IPS-18a (cell line): Measurements from ENCODE around the gene NFE2L2.

Experiments
- H3K27ac ChIP-seq: one replicate; pipeline ENCODE4 v1.5.1; 2013; ENCODE audit warnings: low read length
- H3K27me3 ChIP-seq: one replicate; pipeline ENCODE4 v1.6.1; 2013; ENCODE audit warnings: mild to moderate bottlenecking, low read length; ENCODE audit not compliant: control insufficient read depth, insufficient read depth
- H3K36me3 ChIP-seq: one replicate; pipeline ENCODE4 v1.6.1; 2013; ENCODE audit warnings: low read depth, low read length; ENCODE audit not compliant: control insufficient read depth
- H3K4me1 ChIP-seq: one replicate; pipeline ENCODE4 v1.6.1; 2013; ENCODE audit warnings: low read depth, low read length; ENCODE audit not compliant: control insufficient read depth
- H3K4me3 ChIP-seq: one replicate; pipeline ENCODE4 v1.5.1; 2013; ENCODE audit warnings: low read length
- H3K9ac ChIP-seq: one replicate; pipeline ENCODE4 v1.6.1; 2013; ENCODE audit warnings: mild to moderate bottlenecking, low read length, moderate library complexity
- H3K9me3 ChIP-seq: one replicate; pipeline ENCODE4 v1.6.1; 2013; ENCODE audit warnings: low read depth, low read length; ENCODE audit not compliant: control insufficient read depth

The NFE2L2 gene

DNA sequence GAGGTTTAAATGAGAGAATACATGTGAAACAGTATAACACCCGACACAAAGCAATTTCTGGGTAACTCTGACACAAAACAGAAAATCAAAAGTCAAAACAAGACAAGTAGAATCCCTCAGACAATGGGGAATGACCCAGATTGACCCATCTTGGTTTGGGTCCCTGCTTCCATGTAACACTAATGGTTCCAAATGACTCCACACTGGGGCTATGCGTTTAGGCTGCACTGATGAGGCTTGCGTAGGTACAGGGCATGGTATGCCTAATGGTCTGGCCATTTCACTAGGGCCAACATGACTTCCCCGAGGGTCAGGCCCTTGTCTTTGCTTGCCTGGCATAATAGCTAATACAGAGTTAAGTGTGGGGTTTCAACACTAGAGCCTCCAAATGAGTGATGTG is 27.2 kb upstream of the NFE2L2 start:
- H3K4me3 ChIP-seq = no peak overlapping the region
- H3K27ac ChIP-seq = no peak overlapping the region
- no peaks in the 10 kb centered on the region for H3K27me3 ChIP-seq
- H3K9me3 ChIP-seq = no peaks in the 10 kb centered on the region
- H3K9ac ChIP-seq = no peak overlapping the region
- H3K4me1 ChIP-seq = no peaks in the 10 kb centered on the region
- no peaks in the 10 kb centered on the region for H3K36me3 ChIP-seq

- Histone ChIP-seq H3K36me3 (no peaks in the 10 kb centered on the region), H3K4me3 (no peak overlapping the region), H3K27me3 (no peaks in the 10 kb centered on the region), H3K27ac (no peak overlapping the region), H3K9ac (no peak overlapping the region), H3K9me3 (no peaks in the 10 kb centered on the region), H3K4me1 (no peaks in the 10 kb centered on the region)
Observed at GRCh38 chr2:177289824-177290628, 25.5 kb upstream of the NFE2L2 start.

DNA sequence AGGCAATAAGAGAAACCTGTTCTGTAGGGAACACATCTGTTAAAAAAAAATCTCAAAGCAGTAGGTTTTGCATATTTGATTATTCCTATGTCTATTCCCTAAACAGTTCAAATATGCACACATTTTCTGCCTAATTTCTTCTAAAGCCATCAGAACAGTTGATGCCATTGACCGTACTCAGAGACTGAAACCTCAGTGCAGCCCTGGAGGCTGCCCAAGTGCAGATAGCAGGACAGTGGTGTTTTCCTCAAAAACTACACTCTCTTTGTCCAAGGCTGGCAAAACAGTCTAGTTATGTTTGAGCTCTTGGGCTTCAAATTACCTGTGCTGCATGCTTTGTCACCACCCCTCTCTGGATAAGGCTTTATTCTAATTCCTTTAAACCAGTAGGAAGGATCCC is 23.3 kb upstream of the NFE2L2 start:
- H3K4me1 ChIP-seq = no peaks in the 10 kb centered on the region
- H3K36me3 ChIP-seq = no peaks in the 10 kb centered on the region
- no peaks in the 10 kb centered on the region for H3K27me3 ChIP-seq
- no peaks in the 10 kb centered on the region for H3K9me3 ChIP-seq
- H3K4me3 ChIP-seq = no peak overlapping the region
- H3K27ac ChIP-seq = no peak overlapping the region
- H3K9ac ChIP-seq = no peak overlapping the region

DNA sequence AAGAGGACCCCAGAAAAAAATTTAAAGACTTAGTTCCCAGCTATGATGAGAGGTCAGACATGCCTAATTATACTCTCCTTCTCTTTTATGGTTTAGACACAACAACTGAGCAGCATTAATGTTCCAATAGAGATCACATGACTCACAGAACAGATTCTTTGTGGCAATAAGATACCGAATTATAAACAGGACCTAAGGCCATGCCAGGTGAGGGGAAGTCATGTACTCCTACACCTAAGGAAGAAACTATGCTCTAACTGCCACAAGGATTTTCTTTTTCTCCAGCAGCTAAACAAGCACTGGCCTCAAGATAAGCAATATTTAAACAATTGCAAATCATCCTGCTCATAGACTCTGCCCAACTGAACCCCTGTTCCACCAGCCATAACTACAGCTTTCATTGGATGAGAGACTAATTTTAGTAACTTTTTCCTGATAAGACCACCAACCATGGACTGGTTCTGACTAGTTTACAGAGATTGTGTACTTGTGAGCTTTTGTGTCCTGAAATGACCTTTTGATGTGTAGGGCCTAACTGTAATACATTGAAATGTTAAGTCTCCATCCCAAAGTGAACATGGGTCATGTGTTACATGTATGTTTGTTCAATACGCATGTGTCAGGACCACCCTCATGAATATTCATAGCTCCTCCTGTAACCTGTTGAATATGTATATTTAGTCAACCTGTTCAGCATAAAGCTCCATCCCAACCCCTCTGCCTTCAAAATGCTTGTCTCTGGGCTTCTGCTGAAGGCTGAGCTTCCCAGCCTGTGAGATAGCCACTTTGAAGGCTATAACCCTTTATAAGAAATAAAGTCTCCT is 21.6 kb upstream of the NFE2L2 start:
- no peak overlapping the region for H3K4me3 ChIP-seq
- no peaks in the 10 kb centered on the region for H3K9me3 ChIP-seq
- no peak overlapping the region for H3K9ac ChIP-seq
- H3K27ac ChIP-seq = no peak overlapping the region
- H3K4me1 ChIP-seq = no peaks in the 10 kb centered on the region
- no peaks in the 10 kb centered on the region for H3K36me3 ChIP-seq
- no peaks in the 10 kb centered on the region for H3K27me3 ChIP-seq

GRCh38 chr2:177284531-177284930 is 20.0 kb upstream of the NFE2L2 start:
- Histone ChIP-seq H3K4me1 (no peaks in the 10 kb centered on the region), H3K27me3 (no peaks in the 10 kb centered on the region), H3K9me3 (no peaks in the 10 kb centered on the region), H3K9ac (no peak overlapping the region), H3K4me3 (no peak overlapping the region), H3K27ac (no peak overlapping the region), H3K36me3 (no peaks in the 10 kb centered on the region)

DNA sequence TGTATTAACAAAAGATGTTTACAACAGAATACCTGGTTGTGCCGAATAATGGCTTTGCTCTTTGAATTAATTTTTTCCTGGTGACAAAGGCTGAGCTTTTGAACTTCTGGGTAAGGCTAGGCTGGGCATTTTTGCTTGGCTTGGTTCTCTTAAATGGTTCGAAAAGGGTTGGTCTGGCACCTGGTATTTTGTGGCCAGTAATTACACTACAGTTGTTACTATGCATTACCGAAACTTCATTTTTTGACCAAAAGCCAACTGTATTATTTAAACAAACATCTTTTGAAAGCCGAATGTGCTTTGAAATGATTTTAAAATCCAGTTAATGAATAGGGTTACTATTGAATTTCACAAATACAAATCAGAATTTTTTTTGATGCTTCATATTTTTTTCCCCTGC is 19.4 kb upstream of the NFE2L2 start:
- Histone ChIP-seq H3K4me1 (no peaks in the 10 kb centered on the region), H3K9ac (no peak overlapping the region), H3K36me3 (no peaks in the 10 kb centered on the region), H3K4me3 (no peak overlapping the region), H3K27me3 (no peaks in the 10 kb centered on the region), H3K9me3 (no peaks in the 10 kb centered on the region), H3K27ac (no peak overlapping the region)

DNA sequence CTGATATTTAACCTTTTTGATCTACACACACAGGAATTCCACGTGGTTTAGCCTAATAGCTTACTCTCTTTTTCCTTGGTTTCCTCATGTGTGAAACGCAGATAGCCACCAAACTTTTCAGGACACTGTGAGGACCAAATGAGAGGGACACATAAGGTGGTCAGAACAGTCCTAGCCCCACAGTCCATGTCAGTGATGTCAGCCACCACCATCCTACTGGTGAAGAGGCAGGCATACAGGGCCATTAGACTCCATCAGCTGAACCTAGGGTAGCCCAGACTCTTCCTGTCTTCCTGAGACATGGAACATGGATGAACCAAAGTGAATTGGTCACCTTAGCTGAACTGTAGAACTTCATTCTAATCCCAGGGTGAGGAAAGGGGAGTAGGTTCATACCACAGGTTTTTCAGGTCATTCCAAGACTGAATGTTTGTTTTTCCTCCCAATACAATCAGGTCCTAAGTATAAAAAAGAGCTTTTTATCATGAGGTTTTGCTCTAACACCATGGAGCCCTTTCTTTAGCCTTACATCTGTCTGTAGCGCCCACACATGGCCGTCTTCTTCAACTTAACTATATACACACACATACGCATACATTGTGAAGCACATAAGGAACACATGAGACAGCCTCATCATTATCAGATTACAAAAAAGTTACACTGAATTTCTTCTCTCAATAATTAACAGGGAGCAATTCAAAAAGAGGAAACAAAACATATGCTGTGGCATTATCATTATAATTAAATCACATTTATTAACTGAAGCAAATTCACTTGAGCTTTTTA is 18.5 kb upstream of the NFE2L2 start:
- no peak overlapping the region for H3K9ac ChIP-seq
- no peaks in the 10 kb centered on the region for H3K4me1 ChIP-seq
- no peaks in the 10 kb centered on the region for H3K27me3 ChIP-seq
- H3K4me3 ChIP-seq = no peak overlapping the region
- H3K9me3 ChIP-seq = no peaks in the 10 kb centered on the region
- no peaks in the 10 kb centered on the region for H3K36me3 ChIP-seq
- no peak overlapping the region for H3K27ac ChIP-seq

- H3K36me3 ChIP-seq = no peaks in the 10 kb centered on the region
Observed at GRCh38 chr2:177282181-177282641, 17.7 kb upstream of the NFE2L2 start.

DNA sequence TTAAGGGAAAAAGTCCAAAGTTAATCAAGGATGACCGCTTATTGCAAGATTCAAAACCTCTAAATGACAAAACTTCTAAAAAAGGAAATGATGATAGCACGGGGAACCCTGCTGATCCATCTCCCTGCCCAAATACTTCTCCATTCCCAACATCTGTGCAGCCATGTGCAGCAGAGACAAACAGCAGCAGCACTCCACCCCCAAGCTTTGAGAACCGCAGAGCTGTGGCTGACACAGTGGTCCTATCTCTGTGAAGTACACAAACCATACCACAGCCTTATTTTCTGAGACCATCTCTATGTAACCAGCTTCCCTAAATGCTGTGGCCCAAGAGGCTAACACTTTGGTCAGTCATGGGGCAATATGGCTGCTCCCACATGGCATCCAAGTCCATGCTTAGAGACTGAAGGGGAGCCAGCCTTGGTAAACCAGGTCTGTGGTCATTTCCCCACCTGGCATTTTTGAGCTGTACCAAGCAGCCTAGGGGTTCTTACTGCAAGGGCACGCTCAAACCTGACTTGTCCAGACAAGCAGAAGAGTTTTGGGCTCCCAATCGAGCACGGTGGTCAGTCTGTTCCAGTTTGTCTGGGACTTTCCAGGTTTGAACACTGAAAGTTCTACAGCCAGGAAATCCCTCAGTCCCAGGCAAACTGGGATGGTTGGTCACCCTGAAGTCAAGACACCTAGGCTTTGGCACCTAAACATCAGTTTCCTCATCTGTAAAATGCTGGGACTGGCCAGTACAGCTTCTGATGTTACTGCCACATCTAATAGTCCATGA is 17.1 kb upstream of the NFE2L2 start:
- H3K4me1 ChIP-seq = no peaks in the 10 kb centered on the region
- no peak overlapping the region for H3K27ac ChIP-seq
- no peaks in the 10 kb centered on the region for H3K9me3 ChIP-seq
- no peak overlapping the region for H3K9ac ChIP-seq
- H3K27me3 ChIP-seq = no peaks in the 10 kb centered on the region
- no peak overlapping the region for H3K4me3 ChIP-seq
- H3K36me3 ChIP-seq = no peaks in the 10 kb centered on the region

More at GRCh38 chr2:177282181-177282641, 17.7 kb upstream of the NFE2L2 start:
- no peak overlapping the region for H3K9ac ChIP-seq
- H3K4me1 ChIP-seq = no peaks in the 10 kb centered on the region
- H3K27ac ChIP-seq = no peak overlapping the region
- H3K27me3 ChIP-seq = no peaks in the 10 kb centered on the region
- no peak overlapping the region for H3K4me3 ChIP-seq
- H3K9me3 ChIP-seq = no peaks in the 10 kb centered on the region

- H3K4me1 ChIP-seq = no peaks in the 10 kb centered on the region
- H3K27ac ChIP-seq = no peak overlapping the region
- H3K27me3 ChIP-seq = no peaks in the 10 kb centered on the region
- H3K36me3 ChIP-seq = no peaks in the 10 kb centered on the region
- no peak overlapping the region for H3K9ac ChIP-seq
- H3K4me3 ChIP-seq = no peak overlapping the region
- no peaks in the 10 kb centered on the region for H3K9me3 ChIP-seq
Observed at GRCh38 chr2:177279847-177280246, 15.3 kb upstream of the NFE2L2 start.

- H3K27ac ChIP-seq = no peak overlapping the region
- no peaks in the 10 kb centered on the region for H3K36me3 ChIP-seq
- H3K9ac ChIP-seq = no peak overlapping the region
- no peak overlapping the region for H3K4me3 ChIP-seq
- no peaks in the 10 kb centered on the region for H3K9me3 ChIP-seq
- H3K27me3 ChIP-seq = no peaks in the 10 kb centered on the region
- peaks cover 7% of the 10 kb centered on the region for H3K4me1 ChIP-seq
Observed at GRCh38 chr2:177275743-177276055, 11.2 kb upstream of the NFE2L2 start.
